ENCODE results near the gene CD34.

Gene CD34

DNA sequence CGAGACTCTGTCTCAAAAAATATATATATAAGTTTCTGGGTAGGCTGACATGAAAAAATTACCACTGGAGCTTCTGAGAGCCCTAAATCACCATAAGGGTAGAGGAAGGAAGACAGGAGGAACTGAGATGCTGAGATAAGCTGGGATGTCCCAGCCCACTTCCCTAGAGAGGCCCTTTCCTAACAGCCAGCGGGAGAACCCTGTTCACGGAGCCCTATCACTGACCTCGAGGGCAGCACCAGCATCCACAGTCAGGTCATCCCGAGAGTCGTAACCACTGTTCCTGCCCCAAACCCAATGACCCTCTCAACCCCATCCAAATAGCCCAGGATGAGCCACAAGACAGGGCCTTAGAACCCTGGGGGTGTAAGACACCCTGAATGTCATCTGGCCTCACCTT lies 77.5 kb downstream of the CD34 start:
- TF ChIP-seq, protein P1, sequence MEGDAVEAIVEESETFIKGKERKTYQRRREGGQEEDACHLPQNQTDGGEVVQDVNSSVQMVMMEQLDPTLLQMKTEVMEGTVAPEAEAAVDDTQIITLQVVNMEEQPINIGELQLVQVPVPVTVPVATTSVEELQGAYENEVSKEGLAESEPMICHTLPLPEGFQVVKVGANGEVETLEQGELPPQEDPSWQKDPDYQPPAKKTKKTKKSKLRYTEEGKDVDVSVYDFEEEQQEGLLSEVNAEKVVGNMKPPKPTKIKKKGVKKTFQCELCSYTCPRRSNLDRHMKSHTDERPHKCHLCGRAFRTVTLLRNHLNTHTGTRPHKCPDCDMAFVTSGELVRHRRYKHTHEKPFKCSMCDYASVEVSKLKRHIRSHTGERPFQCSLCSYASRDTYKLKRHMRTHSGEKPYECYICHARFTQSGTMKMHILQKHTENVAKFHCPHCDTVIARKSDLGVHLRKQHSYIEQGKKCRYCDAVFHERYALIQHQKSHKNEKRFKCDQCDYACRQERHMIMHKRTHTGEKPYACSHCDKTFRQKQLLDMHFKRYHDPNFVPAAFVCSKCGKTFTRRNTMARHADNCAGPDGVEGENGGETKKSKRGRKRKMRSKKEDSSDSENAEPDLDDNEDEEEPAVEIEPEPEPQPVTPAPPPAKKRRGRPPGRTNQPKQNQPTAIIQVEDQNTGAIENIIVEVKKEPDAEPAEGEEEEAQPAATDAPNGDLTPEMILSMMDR (IDR thresholded peaks at IDR 0.05; ENCODE audit: low read depth, low read length, missing control alignments) = no peak
- no peak for DNase-seq (ENCODE audit: extremely low read depth, low read depth)
- no peak overlapping the region for H3K4me3 ChIP-seq (replicated peaks; ENCODE audit: low read depth, low read length)

DNA sequence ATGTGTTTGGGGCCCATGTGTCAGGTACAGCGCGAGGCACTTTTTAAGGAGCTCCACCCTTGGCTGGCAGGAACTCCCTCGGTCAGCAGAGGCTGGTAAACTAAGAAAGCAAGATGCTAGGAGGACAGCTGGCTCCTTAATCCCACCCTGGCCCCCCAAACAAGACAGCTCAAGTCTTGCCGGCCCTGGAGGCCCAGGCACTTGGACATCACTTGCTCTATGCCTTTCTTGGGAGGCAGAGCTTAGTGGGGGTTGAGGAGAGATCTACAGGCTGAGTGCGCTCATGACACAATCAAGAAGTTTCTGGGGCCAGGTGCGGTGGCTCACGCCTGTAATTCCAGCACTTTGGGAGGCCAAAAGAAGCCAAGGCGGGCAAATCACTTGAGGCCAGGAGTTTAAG lies 78.1 kb downstream of the CD34 start:
- TF ChIP-seq, protein P1 (IDR thresholded peaks at IDR 0.05; ENCODE audit: low read depth, low read length, missing control alignments) = no peak
- no peak for DNase-seq (ENCODE audit: extremely low read depth, low read depth)
- H3K4me3 ChIP-seq (replicated peaks; ENCODE audit: low read depth, low read length) = no peak overlapping the region

DNA sequence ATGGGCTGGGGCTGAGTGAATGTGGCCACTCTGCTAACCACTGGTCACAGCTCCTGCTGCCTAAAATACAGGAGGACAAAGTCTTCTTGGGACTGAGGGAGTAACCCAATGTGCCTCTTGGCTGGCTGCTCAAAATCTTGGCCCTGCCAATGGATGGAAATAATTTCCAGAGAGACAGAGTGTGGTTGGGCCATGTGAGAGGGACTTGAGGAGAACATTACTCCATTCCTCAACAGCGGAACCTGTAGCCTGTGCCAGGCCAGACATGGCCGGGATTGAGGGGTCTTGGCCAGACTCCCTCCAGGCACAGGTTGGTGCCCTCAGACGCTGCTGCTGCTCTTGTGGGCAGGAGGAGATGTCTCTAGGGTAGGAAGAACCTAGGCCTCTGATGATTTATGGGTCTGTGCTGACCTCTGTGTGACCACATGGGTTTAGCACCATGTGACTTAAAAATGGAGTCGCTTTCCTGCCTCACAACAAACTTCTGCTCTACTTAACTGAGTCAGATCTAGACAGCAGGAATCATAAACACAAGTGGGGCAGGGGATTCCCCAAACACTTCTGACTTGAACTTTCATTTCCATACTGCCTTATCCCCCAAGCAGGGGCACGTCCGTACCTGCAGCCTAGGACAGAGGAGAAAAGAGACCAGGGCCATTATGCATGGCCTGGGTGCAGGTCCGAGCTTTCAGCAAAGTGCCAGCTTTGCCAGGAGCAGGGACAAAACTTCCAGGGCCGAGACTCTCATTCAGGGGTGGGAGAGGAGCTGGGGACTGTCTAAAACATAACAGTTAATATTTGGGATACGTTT lies 79.2 kb downstream of the CD34 start:
- no peak overlapping the region for H3K4me3 ChIP-seq (replicated peaks; ENCODE audit: low read depth, low read length)
- DNase-seq (ENCODE audit: extremely low read depth, low read depth) = no peak
- TF ChIP-seq, protein P1 (IDR thresholded peaks at IDR 0.05; ENCODE audit: low read depth, low read length, missing control alignments) = no peak

Measured in HFF-Myc (cell line).